PC-9 (cell line): ENCODE results near the gene NFIX.

Experiments used
- EZH2 ChIP-seq: fragments of 200-600 bp; sonication (generic); IDR thresholded peaks from 2 replicates; pipeline ENCODE4 v1.8.0; 2017; ENCODE audit warnings: antibody characterized with exemption, low read depth
- TF ChIP-seq, protein P1 (sequence below): fragments of 200-600 bp; sonication (generic); conservative IDR thresholded peaks from 2 replicates; pipeline ENCODE4 v1.6.1; 2017; ENCODE audit warnings: mixed run types, antibody characterized with exemption, mild to moderate bottlenecking, moderate library complexity

DNA sequence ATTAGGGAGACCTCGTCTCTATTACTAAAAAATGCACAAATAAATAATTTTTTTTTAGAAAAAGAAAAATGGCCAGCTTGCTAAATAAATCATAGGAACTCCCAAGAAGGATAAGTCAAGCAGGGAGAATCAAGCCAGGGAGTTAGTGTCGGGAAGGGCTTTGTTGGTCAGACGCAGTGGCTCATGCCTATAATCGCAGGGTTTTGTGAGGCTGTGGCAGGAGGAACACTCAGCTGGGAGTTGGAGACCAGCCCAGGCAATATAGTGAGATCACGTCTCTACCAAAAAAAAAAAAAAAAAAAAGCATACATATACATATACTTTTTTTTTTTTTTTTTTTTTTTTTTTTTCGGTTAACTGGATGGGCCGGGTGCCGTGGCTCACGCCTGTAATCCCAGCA, 131.8 kb downstream of the NFIX start:
- TF ChIP-seq, protein P1, sequence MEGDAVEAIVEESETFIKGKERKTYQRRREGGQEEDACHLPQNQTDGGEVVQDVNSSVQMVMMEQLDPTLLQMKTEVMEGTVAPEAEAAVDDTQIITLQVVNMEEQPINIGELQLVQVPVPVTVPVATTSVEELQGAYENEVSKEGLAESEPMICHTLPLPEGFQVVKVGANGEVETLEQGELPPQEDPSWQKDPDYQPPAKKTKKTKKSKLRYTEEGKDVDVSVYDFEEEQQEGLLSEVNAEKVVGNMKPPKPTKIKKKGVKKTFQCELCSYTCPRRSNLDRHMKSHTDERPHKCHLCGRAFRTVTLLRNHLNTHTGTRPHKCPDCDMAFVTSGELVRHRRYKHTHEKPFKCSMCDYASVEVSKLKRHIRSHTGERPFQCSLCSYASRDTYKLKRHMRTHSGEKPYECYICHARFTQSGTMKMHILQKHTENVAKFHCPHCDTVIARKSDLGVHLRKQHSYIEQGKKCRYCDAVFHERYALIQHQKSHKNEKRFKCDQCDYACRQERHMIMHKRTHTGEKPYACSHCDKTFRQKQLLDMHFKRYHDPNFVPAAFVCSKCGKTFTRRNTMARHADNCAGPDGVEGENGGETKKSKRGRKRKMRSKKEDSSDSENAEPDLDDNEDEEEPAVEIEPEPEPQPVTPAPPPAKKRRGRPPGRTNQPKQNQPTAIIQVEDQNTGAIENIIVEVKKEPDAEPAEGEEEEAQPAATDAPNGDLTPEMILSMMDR = no peak
- TF ChIP-seq EZH2 = no peak
